HEK293 (cell line): ENCODE measurements around the gene ASTN2.

Experiments used
- CTCF ChIA-PET: fragments of 350-600 bp; formaldehyde crosslinking; extraction: SDS; loops from one replicate; lab custom pipeline; 2021; ENCODE audit warnings: antibody characterized with exemption; lab: Yijun Ruan, JAX
- POLR2A ChIA-PET: fragments of 300-600 bp; formaldehyde crosslinking; extraction: SDS; loops from one replicate; lab custom pipeline; 2020; ENCODE audit warnings: antibody characterized with exemption, inconsistent platforms; lab: Yijun Ruan, JAX
- H3K27ac ChIP-seq: fragments of 200-500 bp; sonication (Bioruptor generic); 2 replicates; pipeline ENCODE4 v1.5.1; 2014; ENCODE audit warnings: low read depth, low read length, control low read depth, inconsistent platforms; ENCODE audit errors: extremely low read depth
- H3K36me3 ChIP-seq, 2 experiments: fragments of 200-500 bp in 1 of 2; sonication (Bioruptor generic) in 1 of 2; 1 replicate in 1 of 2; 2 replicates in 1 of 2; pipeline ENCODE4 v1.5.1; 2014 to 2017; ENCODE audit warnings: inconsistent platforms in 2 of 2, low read length in 2 of 2; ENCODE audit not compliant: control insufficient read depth in 2 of 2, insufficient read depth in 1 of 2
- H3K4me1 ChIP-seq: fragments of 200-500 bp; sonication (Bioruptor generic); 2 replicates; pipeline ENCODE4 v1.5.1; 2014; ENCODE audit warnings: mild to moderate bottlenecking, low read length, inconsistent platforms; ENCODE audit not compliant: control insufficient read depth, insufficient read depth
- H3K4me3 ChIP-seq: 2 replicates; pipeline ENCODE4 v1.5.1; 2011; ENCODE audit warnings: low read depth, mild to moderate bottlenecking, control low read depth, low read length, moderate library complexity
- H3K9me3 ChIP-seq: fragments of 200-500 bp; sonication (Bioruptor generic); 2 replicates; pipeline ENCODE4 v1.5.1; 2014; ENCODE audit warnings: low read depth, low read length, inconsistent platforms; ENCODE audit not compliant: control insufficient read depth, insufficient read depth
- AEBP2 ChIP-seq: fragments of 450-650 bp; formaldehyde crosslinking; IDR thresholded peaks from 2 replicates; pipeline ENCODE4 v1.5.1; 2016; ENCODE audit warnings: missing biosample characterization, missing genetic modification characterization, borderline replicate concordance
- IKZF3 ChIP-seq: fragments of 450-650 bp; IDR thresholded peaks from 2 replicates; pipeline ENCODE4 v1.5.0; 2018; ENCODE audit warnings: missing biosample characterization, mild to moderate bottlenecking, missing genetic modification characterization, moderate library complexity
- KLF16 ChIP-seq: fragments of 450-650 bp; formaldehyde crosslinking; IDR thresholded peaks from 2 replicates; pipeline ENCODE4 v1.5.1; 2017; ENCODE audit warnings: missing biosample characterization, missing genetic modification characterization
- PBX3 ChIP-seq: sonication (generic); formaldehyde crosslinking; IDR thresholded peaks from 2 replicates; pipeline ENCODE4 v1.8.1; 2022; ENCODE audit warnings: mild to moderate bottlenecking, moderate library complexity, missing genetic modification reagents
- PRDM2 ChIP-seq: fragments of 450-650 bp; formaldehyde crosslinking; IDR thresholded peaks from 2 replicates; pipeline ENCODE4 v1.5.1; 2016; ENCODE audit warnings: missing biosample characterization, missing genetic modification characterization, borderline replicate concordance
- RBAK ChIP-seq: fragments of 450-650 bp; formaldehyde crosslinking; IDR thresholded peaks from 2 replicates; pipeline ENCODE4 v1.5.1; 2016; ENCODE audit warnings: missing biosample characterization, missing genetic modification characterization
- TCF7L2 ChIP-seq: IDR thresholded peaks from 2 replicates; pipeline ENCODE4 v1.6.1; 2011; ENCODE audit warnings: low read depth, mild to moderate bottlenecking, inconsistent platforms, low read length, moderate library complexity, borderline replicate concordance
- ZBTB44 ChIP-seq: fragments of 450-650 bp; IDR thresholded peaks from 2 replicates; pipeline ENCODE4 v1.5.1; 2018; ENCODE audit warnings: missing biosample characterization, mild to moderate bottlenecking, missing genetic modification characterization
- ZFP69B ChIP-seq: fragments of 450-650 bp; formaldehyde crosslinking; IDR thresholded peaks from 2 replicates; pipeline ENCODE4 v1.5.1; 2016; ENCODE audit warnings: missing biosample characterization, missing genetic modification characterization
- ZNF140 ChIP-seq: fragments of 450-650 bp; formaldehyde crosslinking; IDR thresholded peaks from 2 replicates; pipeline ENCODE4 v1.5.1; 2016; ENCODE audit warnings: missing biosample characterization, missing genetic modification characterization
- ZNF148 ChIP-seq: fragments of 450-650 bp; formaldehyde crosslinking; IDR thresholded peaks from 2 replicates; pipeline ENCODE4 v1.5.0; 2017; ENCODE audit warnings: missing biosample characterization, missing genetic modification characterization, borderline replicate concordance
- ZNF292 ChIP-seq: fragments of 450-650 bp; formaldehyde crosslinking; IDR thresholded peaks from 2 replicates; pipeline ENCODE4 v1.5.1; 2016; ENCODE audit warnings: low read depth, missing biosample characterization, missing genetic modification characterization, borderline replicate concordance
- ZNF311 ChIP-seq: fragments of 450-650 bp; formaldehyde crosslinking; IDR thresholded peaks from 2 replicates; pipeline ENCODE4 v1.5.1; 2017; ENCODE audit warnings: missing biosample characterization, missing genetic modification characterization, borderline replicate concordance
- ZNF366 ChIP-seq: fragments of 450-650 bp; formaldehyde crosslinking; conservative IDR thresholded peaks from 2 replicates; pipeline ENCODE4 v1.5.1; 2016; ENCODE audit warnings: missing biosample characterization, missing genetic modification characterization
- ZNF423 ChIP-seq: fragments of 450-650 bp; formaldehyde crosslinking; IDR thresholded peaks from 2 replicates; pipeline ENCODE4 v1.5.1; 2016; ENCODE audit warnings: missing biosample characterization, missing genetic modification characterization
- ZNF560 ChIP-seq: fragments of 450-650 bp; formaldehyde crosslinking; IDR thresholded peaks from 2 replicates; pipeline ENCODE4 v1.5.1; 2017; ENCODE audit warnings: missing biosample characterization, missing genetic modification characterization, borderline replicate concordance
- ZNF571 ChIP-seq: fragments of 450-650 bp; formaldehyde crosslinking; IDR thresholded peaks from 2 replicates; pipeline ENCODE4 v1.5.0; 2017; ENCODE audit warnings: missing biosample characterization, missing genetic modification characterization
- ZNF580 ChIP-seq: fragments of 450-650 bp; formaldehyde crosslinking; IDR thresholded peaks from 2 replicates; pipeline ENCODE4 v1.5.1; 2016; ENCODE audit warnings: missing biosample characterization, missing genetic modification characterization
- ZNF596 ChIP-seq: fragments of 450-650 bp; IDR thresholded peaks from 2 replicates; pipeline ENCODE4 v1.5.0; 2018; ENCODE audit warnings: missing biosample characterization, mild to moderate bottlenecking, missing genetic modification characterization, moderate library complexity
- ZNF645 ChIP-seq: fragments of 450-650 bp; formaldehyde crosslinking; IDR thresholded peaks from 2 replicates; pipeline ENCODE4; 2016; ENCODE audit warnings: missing biosample characterization, missing genetic modification characterization
- ZNF654 ChIP-seq: fragments of 450-650 bp; formaldehyde crosslinking; IDR thresholded peaks from 2 replicates; pipeline ENCODE4 v1.5.1; 2016; ENCODE audit warnings: low read depth, missing biosample characterization, missing genetic modification characterization
- ZNF670 ChIP-seq: fragments of 450-650 bp; formaldehyde crosslinking; IDR thresholded peaks from 2 replicates; pipeline ENCODE4 v1.5.1; 2016; ENCODE audit warnings: missing biosample characterization, missing genetic modification characterization, low read depth
- ZSCAN23 ChIP-seq: fragments of 450-650 bp; formaldehyde crosslinking; IDR thresholded peaks from 2 replicates; pipeline ENCODE4 v1.5.1; 2016; ENCODE audit warnings: missing biosample characterization, missing genetic modification characterization

The ASTN2 gene

GRCh38 chr9:116907989-116908388 is 506.9 kb downstream of the ASTN2 start (continued):
- TF ChIP-seq ZNF148 (tag by site-specific recombination) (no peak), ZBTB44 (tag by site-specific recombination) (no peak), PBX3 (CRISPR knock-in tag) (no peak), ZNF571 (no peak), ZFP69B (tag by site-specific recombination) (no peak), ZNF366 (tag by site-specific recombination) (no peak), ZNF311 (tag by site-specific recombination) (no peak), ZNF580 (tag by site-specific recombination) (no peak), TCF7L2 (no peak), PRDM2 (tag by site-specific recombination) (no peak), ZSCAN23 (tag by site-specific recombination) (no peak), ZNF596 (tag by site-specific recombination) (no peak)

GRCh38 chr9:116905171-116905588 is 509.7 kb downstream of the ASTN2 start:
- ChIA-PET CTCF (no interaction called here), POLR2A (no interaction called here)
- Histone ChIP-seq H3K9me3 (no peaks in the 10 kb centered on the region), H3K27ac (no peak overlapping the region), H3K4me3 (no peak overlapping the region), H3K4me1 (no peaks in the 10 kb centered on the region), H3K36me3 (no peaks in the 10 kb centered on the region)
- TF ChIP-seq ZNF140: no peak
- no peak for TF ChIP-seq ZNF670 (tag by site-specific recombination)
- no peak for TF ChIP-seq ZNF292 (tag by site-specific recombination)
- TF ChIP-seq TCF7L2: no peak
- TF ChIP-seq ZNF645 (tag by site-specific recombination): no peak
- TF ChIP-seq ZNF654 (tag by site-specific recombination): no peak
- TF ChIP-seq KLF16: no peak
- no peak for TF ChIP-seq RBAK (tag by site-specific recombination)
- no peak for TF ChIP-seq ZNF560 (tag by site-specific recombination)
- no peak for TF ChIP-seq AEBP2 (tag by site-specific recombination)
- TF ChIP-seq ZNF423 (tag by site-specific recombination): no peak
- no peak for TF ChIP-seq IKZF3 (tag by site-specific recombination)
